ENCODE measurements around the gene ACADL.

ACADL gene

DNA sequence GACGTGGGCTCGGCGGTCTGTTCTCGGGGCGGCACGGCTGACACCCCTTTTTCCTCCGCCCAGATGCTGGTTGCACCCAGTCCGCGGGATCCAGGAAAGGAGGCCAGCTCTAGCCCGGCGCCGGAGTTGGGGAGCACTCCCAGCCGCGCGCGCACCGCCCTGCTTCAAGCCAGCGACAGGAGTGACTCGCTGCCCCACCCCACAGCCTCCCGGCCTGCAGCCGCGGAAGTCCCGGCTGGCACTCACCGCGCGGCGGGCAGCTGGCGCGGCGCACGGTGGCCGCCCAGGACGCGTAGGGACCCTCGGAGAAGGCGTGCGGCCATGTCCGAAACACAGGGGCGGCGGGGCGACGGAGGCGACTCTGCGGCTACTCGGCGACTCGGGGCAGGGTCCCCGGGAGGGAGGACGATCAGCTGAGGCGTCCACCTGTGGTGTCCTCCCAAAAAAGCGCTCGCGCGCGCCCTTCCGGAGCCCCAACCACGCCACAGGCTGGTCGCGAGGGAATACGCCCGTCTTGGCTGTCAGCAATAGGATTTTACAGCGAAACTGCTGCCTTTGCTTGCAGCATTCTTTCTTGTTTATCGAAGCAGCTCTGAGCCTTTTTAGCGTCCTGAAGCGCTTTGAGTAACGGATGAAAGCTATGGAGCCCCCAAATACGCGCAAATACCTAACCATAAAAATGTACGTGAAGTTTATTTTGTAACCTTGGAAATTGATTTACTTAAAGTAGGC, at the start of gene ACADL:
TSS of gene ACADL (minus strand) at position 507 of the 732 bp plus-strand sequence. CDS start at position 323, 184 bp downstream.
- in situ Hi-C loops (cut with HindIII; ENCODE audit: low sequenced_read_pairs), result no loop called here

DNA sequence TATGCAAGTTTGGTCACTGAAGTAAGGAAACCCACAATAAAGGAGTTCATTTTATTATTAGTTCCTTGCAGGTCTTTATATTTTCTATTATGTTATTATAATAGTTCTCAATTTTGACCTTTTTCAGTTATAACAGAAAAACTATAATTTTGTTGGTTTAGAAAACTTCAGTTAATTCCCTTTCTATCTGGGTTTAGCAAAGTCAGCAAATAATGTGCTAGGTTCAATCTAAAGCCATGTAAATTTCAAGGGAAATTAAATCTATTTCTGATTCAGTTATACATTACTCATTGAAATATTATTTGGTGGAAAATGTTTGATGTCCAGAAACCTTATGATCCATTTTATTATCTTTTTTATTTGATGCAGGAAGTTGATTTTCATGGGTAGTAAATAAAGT, 46.1 kb upstream of the ACADL start:
- in situ Hi-C loops (cut with HindIII; ENCODE audit: low sequenced_read_pairs), result no loop called here

DNA sequence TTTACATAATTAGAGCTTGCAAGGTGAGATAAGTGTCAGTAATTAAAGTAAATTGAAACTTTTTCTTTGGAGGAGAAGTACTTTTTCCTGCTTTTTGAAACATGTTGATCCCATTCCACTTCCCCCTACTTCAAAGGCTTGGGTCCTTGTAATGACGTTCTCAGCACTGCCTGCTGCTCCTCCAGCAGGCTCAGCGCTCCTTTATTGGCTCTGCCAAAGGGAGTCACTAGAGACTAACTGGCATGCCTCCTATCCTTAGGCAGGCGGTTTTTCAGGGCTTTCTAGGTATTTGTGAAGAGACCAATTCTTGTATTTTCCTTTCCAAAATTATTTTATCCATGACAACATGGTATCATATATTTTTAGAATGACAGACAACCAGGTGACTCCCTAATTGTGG, 43.9 kb upstream of the ACADL start:
- in situ Hi-C loops (cut with HindIII; ENCODE audit: low sequenced_read_pairs), result no loop called here

DNA sequence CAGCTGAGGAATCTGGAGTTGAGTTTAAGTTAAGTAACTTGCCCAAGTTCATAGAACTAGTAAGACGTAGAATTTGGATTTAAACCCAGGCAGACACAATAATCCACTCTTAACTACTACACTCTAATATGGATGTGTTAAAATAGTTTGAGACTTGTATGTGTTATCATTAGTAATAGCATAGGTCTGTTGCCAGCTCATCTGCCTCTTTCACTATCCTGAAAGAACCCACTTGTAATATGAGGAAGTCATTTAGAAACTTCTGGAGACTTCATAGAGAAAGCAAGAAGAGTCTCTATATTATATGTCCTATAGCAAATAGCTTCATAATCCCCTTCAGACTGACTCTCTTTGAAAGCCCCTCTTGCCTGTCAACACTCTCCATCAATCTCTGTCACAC, 43.0 kb upstream of the ACADL start:
- in situ Hi-C loops (cut with HindIII; ENCODE audit: low sequenced_read_pairs), result no loop called here

DNA sequence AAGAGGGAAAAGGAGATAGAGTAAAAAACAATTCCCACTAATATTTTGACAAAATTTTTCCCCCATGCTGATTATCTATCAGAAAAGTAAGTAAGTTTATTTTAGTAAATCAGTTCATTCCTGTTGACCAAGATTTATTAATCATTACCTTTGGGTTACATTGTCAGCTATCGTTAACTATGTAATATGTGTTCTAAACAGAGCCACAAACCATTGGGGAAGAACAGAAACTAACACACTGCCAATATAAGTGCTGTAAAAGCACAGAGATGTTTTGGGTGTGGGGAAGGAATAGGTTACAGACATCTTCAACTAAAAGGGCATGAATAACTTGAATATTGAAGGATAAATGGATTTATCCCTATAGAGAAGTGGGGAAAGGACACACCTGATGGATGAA, 42.5 kb upstream of the ACADL start:
- in situ Hi-C loops (cut with HindIII; ENCODE audit: low sequenced_read_pairs), result no loop called here

DNA sequence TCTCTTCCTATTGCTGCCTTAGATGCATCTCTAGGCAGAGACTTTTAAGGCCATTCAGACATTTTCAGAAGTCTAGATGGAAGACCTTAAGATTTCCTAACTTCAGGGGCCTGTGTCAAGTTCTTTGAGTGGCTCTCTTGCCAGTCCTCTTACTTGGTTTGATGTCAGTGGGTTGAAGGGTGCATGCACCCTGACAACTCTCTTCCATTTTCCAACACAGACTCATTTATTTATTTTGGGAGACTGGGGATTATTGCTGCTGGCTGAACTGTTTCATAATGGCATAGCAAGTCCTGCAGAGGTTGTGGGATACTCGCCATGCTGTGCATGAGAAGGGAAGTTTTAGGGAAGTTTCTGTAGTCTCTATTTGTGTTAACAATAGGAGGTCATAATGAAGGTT, 39.0 kb upstream of the ACADL start:
- in situ Hi-C loops (cut with HindIII; ENCODE audit: low sequenced_read_pairs), result no loop called here

DNA sequence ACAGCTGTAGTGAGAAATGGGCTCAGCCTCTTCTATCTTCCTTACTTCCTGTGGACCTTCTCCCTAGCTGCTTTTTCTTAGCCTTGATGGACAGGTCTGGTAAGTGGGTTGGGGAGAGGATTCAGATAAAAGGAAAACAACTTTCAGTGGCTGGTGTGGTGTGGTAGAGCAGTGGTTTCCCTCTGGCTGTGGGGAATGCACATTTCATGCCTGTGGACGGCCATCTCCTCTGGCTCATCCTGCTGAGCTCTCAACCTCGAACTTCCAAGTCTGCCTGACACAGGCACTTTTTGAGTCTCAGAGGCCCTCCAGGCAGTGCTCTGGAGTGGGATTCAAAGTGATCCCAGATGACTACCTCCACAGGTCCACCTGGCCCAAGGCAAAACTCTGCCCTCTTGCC, 38.6 kb upstream of the ACADL start:
- in situ Hi-C loops (cut with HindIII; ENCODE audit: low sequenced_read_pairs), result no loop called here

- in situ Hi-C loops (cut with HindIII; ENCODE audit: low sequenced_read_pairs), result no loop called here
Measured at GRCh38 chr2:210262036-210262435, 36.8 kb upstream of the ACADL start.

DNA sequence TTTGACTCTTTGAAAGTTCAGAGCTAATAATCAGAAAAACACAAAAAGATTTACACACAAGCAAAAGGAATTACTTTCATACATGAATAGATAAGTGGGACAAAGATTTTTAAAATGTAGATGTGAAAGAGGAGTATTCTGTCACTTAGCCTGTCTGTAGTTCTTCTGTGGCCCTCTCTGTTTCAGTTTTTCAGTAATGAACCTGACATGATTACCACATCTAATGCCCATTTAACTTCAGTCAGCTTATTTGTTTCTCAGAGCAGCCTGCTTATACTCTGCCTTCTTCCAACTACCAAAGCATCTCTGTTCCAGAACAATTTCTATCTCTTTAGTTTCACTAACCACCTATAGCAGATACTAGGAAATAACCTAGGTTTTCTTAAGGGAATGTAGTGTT, 34.4 kb upstream of the ACADL start:
- in situ Hi-C loops (cut with HindIII; ENCODE audit: low sequenced_read_pairs), result no loop called here

DNA sequence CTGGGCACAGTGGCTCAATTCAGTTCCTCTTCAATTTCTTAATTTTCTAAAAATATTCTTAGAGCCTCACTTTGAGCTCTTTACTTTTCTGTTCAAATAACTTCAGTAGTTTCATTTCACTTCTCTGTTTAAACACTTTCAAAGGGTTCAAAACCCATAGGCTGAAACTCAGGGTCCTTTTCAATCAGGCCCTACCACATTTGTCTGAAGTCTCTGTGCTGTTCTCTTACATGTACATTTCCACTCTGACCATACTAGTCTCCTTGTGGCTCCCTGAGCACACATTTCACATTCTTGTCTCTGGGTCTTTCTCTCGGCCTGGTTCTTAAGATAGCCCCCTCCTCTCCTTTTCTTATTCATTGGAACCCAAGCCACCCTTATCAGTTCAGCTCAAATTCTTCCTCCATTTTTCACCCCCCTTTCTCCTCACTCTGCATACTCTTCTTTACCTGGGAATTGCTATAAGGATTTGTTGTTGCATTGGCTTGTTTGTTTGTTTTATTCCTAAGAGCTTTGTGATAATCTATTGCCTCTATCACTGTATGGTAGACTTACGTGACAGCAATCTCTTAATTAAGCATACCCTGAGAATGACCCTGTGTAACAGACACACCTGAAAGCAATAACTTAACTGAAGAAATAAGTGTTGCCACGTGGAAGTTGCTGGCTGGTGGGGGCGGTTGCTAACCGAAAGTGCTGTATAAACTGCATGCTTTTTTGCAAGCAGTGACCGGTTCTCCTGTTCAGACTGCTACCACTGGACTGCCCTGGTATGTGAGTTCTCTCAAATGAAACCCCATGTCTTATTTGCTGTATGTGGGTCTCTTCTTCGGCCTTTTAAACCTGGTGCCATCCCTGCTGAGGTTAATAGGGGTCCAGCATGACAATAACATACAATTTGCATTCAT, 27.7 kb upstream of the ACADL start:
- in situ Hi-C loops (cut with HindIII; ENCODE audit: low sequenced_read_pairs), result no loop called here

- in situ Hi-C loops (cut with HindIII; ENCODE audit: low sequenced_read_pairs), result no loop called here
Measured at GRCh38 chr2:210250622-210251021, 25.4 kb upstream of the ACADL start.

GRCh38 chr2:210233487-210233886, 8.2 kb upstream of the ACADL start:
- in situ Hi-C loops (cut with HindIII; ENCODE audit: low sequenced_read_pairs), result no loop called here

DNA sequence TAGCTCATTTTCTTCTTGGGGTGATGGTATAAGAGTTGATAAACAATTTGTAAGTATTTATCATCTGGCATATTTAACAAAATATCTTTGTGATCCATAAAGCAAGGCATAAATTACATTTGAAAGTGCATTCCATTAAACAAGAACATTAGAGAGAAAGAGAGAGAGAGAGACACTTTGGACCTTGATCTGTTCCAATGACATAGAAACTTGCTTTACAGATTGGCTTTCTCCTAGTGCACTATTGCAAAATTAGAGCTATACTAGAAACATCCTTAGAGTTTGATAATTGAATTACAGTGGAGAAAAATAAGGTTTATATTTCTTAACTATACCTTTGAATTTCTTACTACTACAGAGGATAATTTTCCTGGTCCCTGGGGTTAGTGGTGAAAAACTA, 5.7 kb upstream of the ACADL start:
- in situ Hi-C loops (cut with HindIII; ENCODE audit: low sequenced_read_pairs), result no loop called here

GRCh38 chr2:210230518-210230917, 5.3 kb upstream of the ACADL start:
- in situ Hi-C loops (cut with HindIII; ENCODE audit: low sequenced_read_pairs), result no loop called here

- in situ Hi-C loops (cut with HindIII; ENCODE audit: low sequenced_read_pairs), result no loop called here
Measured at GRCh38 chr2:210228586-210228985, 3.3 kb upstream of the ACADL start.

DNA sequence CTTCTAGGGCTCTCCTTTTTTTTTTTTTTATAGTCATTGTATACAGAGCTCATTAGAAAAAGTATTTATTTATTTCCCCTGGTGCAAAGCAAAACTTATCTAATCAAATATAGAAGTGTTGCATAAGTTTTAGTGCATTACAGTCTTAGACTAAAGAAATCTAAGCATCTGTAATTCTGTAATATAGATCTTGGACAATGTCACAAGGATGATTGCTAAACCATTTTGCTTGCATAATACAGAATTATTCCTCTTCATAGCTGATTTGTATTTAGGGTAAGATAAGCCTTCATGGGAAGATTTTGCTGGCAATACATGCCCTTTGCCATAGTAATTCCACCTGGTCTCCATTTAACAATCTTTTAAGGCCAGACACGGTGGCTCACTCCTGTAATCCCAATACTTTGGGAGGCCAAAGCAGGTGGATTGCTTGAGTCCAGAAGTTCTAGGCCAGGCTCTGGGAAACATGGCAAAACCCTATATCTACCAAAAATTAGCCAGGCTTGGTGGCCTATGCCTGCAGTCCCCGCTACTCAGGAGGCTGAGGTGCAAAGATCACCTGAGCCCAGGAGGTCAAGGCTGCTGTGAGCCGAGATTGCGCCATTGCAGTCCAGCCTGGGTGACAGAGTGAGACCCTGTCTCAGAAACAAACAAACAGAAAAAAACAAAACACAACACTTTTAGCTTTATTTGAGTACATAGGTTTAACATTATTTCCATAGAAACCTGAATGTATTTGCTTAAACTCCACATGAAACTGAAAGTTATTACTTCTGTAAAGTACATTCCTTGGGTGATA, 2.2 kb upstream of the ACADL start:
- in situ Hi-C loops (cut with HindIII; ENCODE audit: low sequenced_read_pairs), result no loop called here

DNA sequence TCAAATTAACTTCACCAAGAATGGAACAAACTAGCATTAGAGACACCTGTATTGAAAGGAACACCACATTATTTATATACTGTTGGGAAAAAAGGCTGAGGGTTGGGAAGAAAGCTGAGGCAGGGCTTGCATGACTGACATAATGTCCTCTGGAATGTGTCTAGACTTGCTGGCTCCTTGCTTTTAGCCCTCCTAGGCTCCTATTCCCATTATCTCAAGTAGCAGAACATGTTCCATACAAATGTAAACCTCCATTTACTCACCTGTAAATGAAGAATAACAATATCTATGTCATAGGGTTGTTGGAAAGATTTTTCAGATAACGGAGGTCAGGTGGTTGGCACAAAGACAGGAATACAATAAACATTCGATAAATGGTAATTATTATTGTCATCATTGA, 976 bp upstream of the ACADL start:
- in situ Hi-C loops (cut with HindIII; ENCODE audit: low sequenced_read_pairs), result no loop called here

GRCh38 chr2:210224591-210224940, 681 bp downstream of the ACADL start:
- in situ Hi-C loops (cut with HindIII; ENCODE audit: low sequenced_read_pairs), result no loop called here

DNA sequence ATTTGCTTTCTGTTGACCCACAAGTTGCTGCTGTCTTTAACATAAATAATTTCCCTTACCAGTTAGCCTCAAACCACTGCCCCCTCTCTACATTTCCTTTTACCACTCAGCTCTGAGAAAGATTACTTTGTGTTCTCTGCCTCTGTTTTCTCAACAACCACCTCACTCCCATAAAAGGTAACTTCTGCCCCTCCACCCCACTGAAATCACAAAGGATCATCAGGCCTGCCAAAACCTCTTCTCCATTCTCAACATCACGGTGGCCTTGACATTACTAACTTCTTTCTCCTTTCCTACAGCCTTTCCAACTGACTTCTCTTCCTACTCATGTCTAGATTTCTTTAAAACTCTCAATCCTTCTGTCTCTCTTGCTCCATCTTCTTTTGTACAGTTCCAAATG, 10.1 kb downstream of the ACADL start:
- in situ Hi-C loops (cut with HindIII; ENCODE audit: low sequenced_read_pairs), result no loop called here

DNA sequence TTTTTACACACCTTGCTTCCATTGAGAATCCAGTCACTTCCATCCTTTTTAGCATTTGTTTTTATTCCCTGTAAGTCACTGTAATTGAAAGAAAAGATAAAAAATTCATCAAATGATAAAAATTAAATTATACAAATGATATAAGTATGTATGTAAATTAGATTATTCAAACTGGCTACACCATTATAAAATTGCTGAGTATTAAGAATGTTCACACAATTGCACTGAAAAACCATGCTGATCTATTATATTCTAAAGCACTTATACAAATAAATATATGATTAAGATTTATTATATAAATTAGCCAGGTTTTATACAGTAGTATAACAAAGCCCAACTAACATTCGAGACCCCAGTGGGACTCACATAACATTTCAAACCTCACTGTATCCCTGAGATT, 15.1 kb downstream of the ACADL start:
- in situ Hi-C loops (cut with HindIII; ENCODE audit: low sequenced_read_pairs), result no loop called here

DNA sequence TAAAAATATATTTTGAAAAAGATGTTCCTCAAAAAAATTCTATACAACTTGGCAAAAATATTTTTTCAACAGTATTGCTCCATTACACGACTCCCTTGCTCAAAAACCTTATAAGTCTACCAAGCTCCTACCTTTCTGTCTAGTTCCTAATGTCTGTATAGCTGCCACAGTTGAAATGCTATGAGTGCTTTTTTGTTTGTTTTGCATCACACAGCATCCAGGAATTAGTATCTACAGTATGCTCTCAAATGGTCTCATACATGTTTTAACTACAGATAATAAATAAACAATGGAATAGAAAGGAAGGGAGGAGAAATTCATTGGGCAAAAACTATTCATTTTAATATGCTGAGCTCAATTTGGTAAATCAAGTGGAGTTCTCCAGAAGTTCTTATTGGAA, 17.3 kb downstream of the ACADL start:
- in situ Hi-C loops (cut with HindIII; ENCODE audit: low sequenced_read_pairs), result no loop called here

GRCh38 chr2:210203558-210203957, 21.7 kb downstream of the ACADL start:
- in situ Hi-C loops (cut with HindIII; ENCODE audit: low sequenced_read_pairs), result no loop called here

All from DLD1 (cell line).